Motor neuron (in vitro differentiated cells): ENCODE data around the gene PDPN. TPM values are rescaled to one million over a fixed set of nuclear protein-coding genes. Genes with fewer than 3 reads are reported as not detected.

Experiments
- total RNA-seq, 8 experiments: library from RNA; unstranded; fragments of 300-600 nt; gene quantifications; 2 replicates each; pipeline versions ENCODE4 v1.2.3 to v1.2.4, GENCODE V29; 2022

PDPN gene
- total RNA-seq, 8 experiments from 2014 or later: 0.63 to 129 (median 14.8) TPM

Other genes starting within 250 kb of the PDPN start
- 1 to 10 TPM in 1 of 8 experiments, under 1 TPM in 1, not detected in 6; 0.33 to 1.0 TPM for gene PRAMEF14, start 236.7 kb upstream of the PDPN start, total RNA-seq
- gene PRAMEF19, start 211.9 kb upstream of the PDPN start, total RNA-seq: under 1 TPM in 3 of 8 experiments, not detected in 5; 0.13 to 0.20 (median 0.19) TPM
- gene PRAMEF17, start 194.2 kb upstream of the PDPN start, total RNA-seq: under 1 TPM in 3 of 8 experiments, not detected in 5; 0.18 to 0.38 (median 0.20) TPM
- under 1 TPM in 2 of 8 experiments, not detected in 6; 0.13 to 0.47 TPM for gene PRAMEF20, start 173.4 kb upstream of the PDPN start, total RNA-seq
- gene LRRC38, start 69.8 kb upstream of the PDPN start, total RNA-seq: under 1 TPM in 5 of 8 experiments, not detected in 3; 0.05 to 1.00 (median 0.17) TPM
- 10 to 100 TPM; 10.9 to 63.9 (median 37.1) TPM for gene PRDM2, start 116.4 kb downstream of the PDPN start, total RNA-seq